Smooth muscle cell (in vitro differentiated cells): ENCODE measurements around the gene FAM163A. TPM values are rescaled to one million over a fixed set of nuclear protein-coding genes. Genes with fewer than 3 reads are reported as not detected.

Experiments
- DNase-seq: peaks from one replicate; lab custom pipeline; 2025; ENCODE audit not compliant: unreplicated experiment; lab: John Stamatoyannopoulos, UW
- H2AFZ ChIP-seq: fragments of 200-600 bp; sonication (generic); 2 replicates; pipeline ENCODE4 v1.6.0; 2016; ENCODE audit warnings: antibody characterized with exemption, low read depth, mild to moderate bottlenecking
- H3F3A ChIP-seq: fragments of 200-600 bp; sonication (generic); 2 replicates; pipeline ENCODE4 v1.6.0; 2017; ENCODE audit warnings: antibody characterized with exemption, low read depth
- H3K27ac ChIP-seq: fragments of 200-600 bp; sonication (generic); 2 replicates; pipeline ENCODE4 v1.5.1; 2016; ENCODE audit warnings: low read depth, mild to moderate bottlenecking
- H3K27me3 ChIP-seq: fragments of 200-600 bp; sonication (generic); 2 replicates; pipeline ENCODE4 v1.6.1; 2016; ENCODE audit warnings: low read depth, mild to moderate bottlenecking
- H3K36me3 ChIP-seq: fragments of 200-600 bp; sonication (generic); 2 replicates; pipeline ENCODE4 v1.5.1; 2016; ENCODE audit warnings: low read depth
- H3K4me1 ChIP-seq: fragments of 200-600 bp; sonication (generic); 2 replicates; pipeline ENCODE4 v1.5.1; 2016; ENCODE audit warnings: low read depth
- H3K4me2 ChIP-seq: fragments of 200-600 bp; sonication (generic); 2 replicates; pipeline ENCODE4 v1.6.0; 2016; ENCODE audit warnings: mild to moderate bottlenecking
- H3K4me3 ChIP-seq: fragments of 200-600 bp; sonication (generic); 2 replicates; pipeline ENCODE4 v1.5.1; 2016; ENCODE audit warnings: mild to moderate bottlenecking
- H3K79me2 ChIP-seq: fragments of 200-600 bp; sonication (generic); 2 replicates; pipeline ENCODE4 v1.6.0; 2016; ENCODE audit warnings: low read depth, mild to moderate bottlenecking
- H3K9ac ChIP-seq: fragments of 200-600 bp; sonication (generic); 2 replicates; pipeline ENCODE4 v1.6.0; 2016; ENCODE audit warnings: low read depth
- H3K9me3 ChIP-seq: fragments of 200-600 bp; sonication (generic); replicated peaks from 2 replicates; pipeline ENCODE4 v1.5.1; 2016; ENCODE audit warnings: low read depth
- H4K20me1 ChIP-seq: fragments of 200-600 bp; sonication (generic); 2 replicates; pipeline ENCODE4 v1.6.0; 2016; ENCODE audit warnings: low read depth
- CTCF ChIP-seq: fragments of 200-600 bp; sonication (generic); IDR thresholded peaks from 2 replicates; pipeline ENCODE4 v1.5.1; 2017; ENCODE audit warnings: borderline replicate concordance, mild to moderate bottlenecking, antibody characterized with exemption; ENCODE audit not compliant: insufficient read depth, poor library complexity, severe bottlenecking
- WGBS: methylation state at CpG from one replicate; pipeline ENCODE4 v1.1.7; 2016; ENCODE audit warnings: low lambda C conversion rate; 5-methylcytosine and 5-hydroxymethylcytosine counted together
- polyA plus RNA-seq: library from polyadenylated mRNA; unstranded; fragments of >200 nt; fragmentation: Nextera tagmentation; extraction: Ambion mirVana; gene quantifications from 2 replicates; pipeline ENCODE4 v1.2.1, GENCODE V29; 2016
- total RNA-seq: library from RNA; depleted of rRNA; stranded (reverse); fragments of >200 nt; gene quantifications from 2 replicates; pipeline ENCODE4 v1.2.3, GENCODE V29; 2014

FAM163A gene
- total and polyA plus RNA-seq, 2 experiments from 2014 or later = not detected

DNA sequence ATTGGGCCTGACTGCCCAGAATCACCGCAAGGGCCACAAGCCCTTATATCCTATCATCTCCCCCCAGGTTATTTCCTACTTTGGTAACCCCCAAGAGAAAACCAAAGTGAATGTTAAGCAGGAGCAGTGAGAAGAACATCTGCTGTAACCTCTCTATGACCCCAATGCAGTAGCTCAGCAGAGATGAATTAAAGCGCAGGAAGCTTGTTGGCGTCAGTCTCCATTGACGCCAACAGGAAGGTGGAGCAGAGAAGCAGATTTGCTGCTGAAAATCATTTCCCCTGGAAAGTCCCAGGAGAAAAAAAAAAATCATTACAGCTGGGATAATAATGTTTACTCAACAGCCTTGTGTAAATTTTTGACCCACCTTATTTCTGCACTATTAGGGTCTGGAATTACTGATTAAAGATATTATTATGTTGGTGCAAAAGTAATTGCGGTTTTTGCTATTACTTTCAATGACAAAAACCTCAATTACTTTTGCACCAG lies 33.2 kb upstream of the FAM163A start:
- H3K9ac ChIP-seq = no peak overlapping the region
- H3K27me3 ChIP-seq = peaks cover 5% of the 10 kb centered on the region
- H3K4me1 ChIP-seq = no peaks in the 10 kb centered on the region
- TF ChIP-seq CTCF = no peak
- no peak overlapping the region for H3K4me2 ChIP-seq
- no peaks in the 10 kb centered on the region for H3K36me3 ChIP-seq
- no peak overlapping the region for H2AFZ ChIP-seq
- no peak overlapping the region for H3K27ac ChIP-seq
- no peak for DNase-seq
- no peaks in the 10 kb centered on the region for H3F3A ChIP-seq
- no peaks in the 10 kb centered on the region for H3K79me2 ChIP-seq
- peaks cover 6% of the 10 kb centered on the region for H3K9me3 ChIP-seq
- no peaks in the 10 kb centered on the region for H4K20me1 ChIP-seq
- WGBS = 89% methylated on average over 5 of the region's 5 CpGs
- H3K4me3 ChIP-seq = no peak overlapping the region

- TF ChIP-seq CTCF = no peak
- H3K9me3 ChIP-seq = peaks cover 18% of the 10 kb centered on the region
- no peaks in the 10 kb centered on the region for H3K79me2 ChIP-seq
- WGBS = 90% methylated on average over 1 of the region's 1 CpG
- H3F3A ChIP-seq = no peaks in the 10 kb centered on the region
- peaks cover 5% of the 10 kb centered on the region for H3K27me3 ChIP-seq
- no peak overlapping the region for H2AFZ ChIP-seq
- no peak overlapping the region for H3K4me2 ChIP-seq
- DNase-seq = no peak
- H3K4me1 ChIP-seq = no peaks in the 10 kb centered on the region
- no peak overlapping the region for H3K9ac ChIP-seq
- H3K4me3 ChIP-seq = no peak overlapping the region
- no peaks in the 10 kb centered on the region for H3K36me3 ChIP-seq
- H4K20me1 ChIP-seq = no peaks in the 10 kb centered on the region
- H3K27ac ChIP-seq = no peak overlapping the region
These were observed 28.9 kb upstream of the FAM163A start for GRCh38 chr1:179714159-179714558.

DNA sequence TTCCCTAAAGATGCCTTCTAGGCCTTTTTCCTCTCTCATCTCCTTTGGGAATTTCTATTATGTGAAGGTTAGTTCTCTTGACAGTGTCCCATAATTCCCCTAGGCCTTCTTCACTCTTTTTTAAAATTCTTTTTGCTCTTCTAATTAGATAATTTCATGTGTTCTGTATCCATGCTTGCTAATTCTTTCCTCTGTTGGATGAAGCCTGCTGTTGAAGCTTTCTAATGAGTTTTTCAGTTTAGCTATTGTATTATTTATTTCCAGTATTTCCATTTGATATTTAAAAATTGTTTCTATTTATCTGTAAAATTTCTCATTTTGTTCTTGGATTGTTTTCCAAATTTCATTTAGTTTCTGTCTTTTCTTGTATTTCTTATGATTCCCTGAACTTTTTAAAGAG lies 28.5 kb upstream of the FAM163A start:
- H2AFZ ChIP-seq = no peak overlapping the region
- H3K27me3 ChIP-seq = peaks cover 5% of the 10 kb centered on the region
- H3K4me2 ChIP-seq = no peak overlapping the region
- H3K4me3 ChIP-seq = no peak overlapping the region
- no peaks in the 10 kb centered on the region for H3K36me3 ChIP-seq
- no peaks in the 10 kb centered on the region for H3K4me1 ChIP-seq
- DNase-seq = no peak
- peaks cover 18% of the 10 kb centered on the region for H3K9me3 ChIP-seq
- no peak for TF ChIP-seq CTCF
- H3K27ac ChIP-seq = no peak overlapping the region
- H3K79me2 ChIP-seq = no peaks in the 10 kb centered on the region
- no peak overlapping the region for H3K9ac ChIP-seq
- H3F3A ChIP-seq = no peaks in the 10 kb centered on the region
- no peaks in the 10 kb centered on the region for H4K20me1 ChIP-seq

GRCh38 chr1:179719272-179719671 lies 23.8 kb upstream of the FAM163A start:
- Histone ChIP-seq H3K9ac (no peak overlapping the region), H2AFZ (no peak overlapping the region), H3K27me3 (no peaks in the 10 kb centered on the region), H3K4me3 (no peak overlapping the region), H3K27ac (no peak overlapping the region), H3K79me2 (no peaks in the 10 kb centered on the region), H3K9me3 (peaks cover 16% of the 10 kb centered on the region), H3K4me2 (no peak overlapping the region), H3F3A (no peaks in the 10 kb centered on the region), H4K20me1 (no peaks in the 10 kb centered on the region), H3K4me1 (no peaks in the 10 kb centered on the region), H3K36me3 (no peaks in the 10 kb centered on the region)
- TF ChIP-seq CTCF = no peak
- DNase-seq = no peak
